ENCODE data around the gene MUC4. TPM values are rescaled to one million over a fixed set of nuclear protein-coding genes. Genes with fewer than 3 reads are reported as not detected.

The MUC4 gene
- total and polyA plus RNA-seq, 7 donors = under 0.01 to 195 (median 7.4) TPM; not detected in 1

GRCh38 chr3:195813916-195814640 is 2.3 kb upstream of the MUC4 start:
- no peaks in the 10 kb centered on the region for H3K4me1 ChIP-seq
- H3K27ac ChIP-seq = no peak overlapping the region
- 92 to 93% methylated on average over 24 of the region's 24 CpGs for WGBS, 2 donors
- no peaks in the 10 kb centered on the region for H3K9me3 ChIP-seq
- peaks cover 7 to 21% (median 8%) of the 10 kb centered on the region in 3 donors for H3K27me3 ChIP-seq
- intact Hi-C loops (cut with DNase I) = no loop called here
- H3K4me3 ChIP-seq = no peak overlapping the region
- H3K36me3 ChIP-seq = no peaks in the 10 kb centered on the region
- TF ChIP-seq EP300 (IDR thresholded peaks at IDR 0.05) (no peak), CTCF (IDR thresholded peaks at IDR 0.05) (no peak), POLR2AphosphoS5 (IDR thresholded peaks at IDR 0.05) (no peak), POLR2A (IDR thresholded peaks at IDR 0.05) (no peak)
- peak; percentile 48 for DNase-seq

- H3K27me3 ChIP-seq = peaks cover 7 to 21% (median 8%) of the 10 kb centered on the region in 3 donors
- no peak overlapping the region for H3K27ac ChIP-seq
- intact Hi-C loops (cut with DNase I) = no loop called here
- peak; percentile 48 for DNase-seq
- H3K9me3 ChIP-seq = no peaks in the 10 kb centered on the region
- no peak overlapping the region for H3K4me3 ChIP-seq
- TF ChIP-seq CTCF (IDR thresholded peaks at IDR 0.05) (no peak), POLR2A (IDR thresholded peaks at IDR 0.05) (no peak), EP300 (IDR thresholded peaks at IDR 0.05) (no peak), POLR2AphosphoS5 (IDR thresholded peaks at IDR 0.05) (no peak)
- WGBS, 2 donors = 84 to 87% methylated on average over 20 of the region's 20 CpGs
- no peaks in the 10 kb centered on the region for H3K36me3 ChIP-seq
- H3K4me1 ChIP-seq = no peaks in the 10 kb centered on the region
Observed at GRCh38 chr3:195812366-195812765, 637 bp upstream of the MUC4 start.

GRCh38 chr3:195810455-195810845 is 1.3 kb downstream of the MUC4 start:
- intact Hi-C loops (cut with DNase I) = no loop called here
- TF ChIP-seq EP300 (IDR thresholded peaks at IDR 0.05) = no peak
- no peak for TF ChIP-seq CTCF (IDR thresholded peaks at IDR 0.05)
- TF ChIP-seq POLR2AphosphoS5 (IDR thresholded peaks at IDR 0.05) = no peak
- no peak for TF ChIP-seq POLR2A (IDR thresholded peaks at IDR 0.05)

GRCh38 chr3:195809796-195810454 is 1.8 kb downstream of the MUC4 start:
- Histone ChIP-seq H3K36me3 (no peaks in the 10 kb centered on the region), H3K4me3 (no peak overlapping the region), H3K27me3 (peaks cover 7 to 21% (median 8%) of the 10 kb centered on the region in 3 donors), H3K27ac (no peak overlapping the region), H3K9me3 (no peaks in the 10 kb centered on the region), H3K4me1 (no peaks in the 10 kb centered on the region)
- DNase-seq = peak; percentile 52
- 15 to 78% methylated on average over 22 of the region's 22 CpGs for WGBS, 2 donors
- intact Hi-C loops (cut with DNase I) = no loop called here
- TF ChIP-seq CTCF (IDR thresholded peaks at IDR 0.05) (no peak), POLR2AphosphoS5 (IDR thresholded peaks at IDR 0.05) (no peak), EP300 (IDR thresholded peaks at IDR 0.05) (no peak), POLR2A (IDR thresholded peaks at IDR 0.05) (no peak)

More at GRCh38 chr3:195810455-195810845, 1.3 kb downstream of the MUC4 start:
- no peak overlapping the region for H3K4me3 ChIP-seq
- no peaks in the 10 kb centered on the region for H3K36me3 ChIP-seq
- WGBS, 2 donors = 15 to 71% methylated on average over 19 of the region's 19 CpGs
- DNase-seq = peak; percentile 40
- H3K27me3 ChIP-seq = peaks cover 7 to 21% (median 8%) of the 10 kb centered on the region in 3 donors
- peak overlapping the region in 1 of 4 donors; percentile 9 for H3K27ac ChIP-seq
- no peaks in the 10 kb centered on the region for H3K9me3 ChIP-seq
- H3K4me1 ChIP-seq = no peaks in the 10 kb centered on the region
